DOHH2 (cell line): Measurements from ENCODE around the gene GRK1.

Experiments
- H3F3A ChIP-seq: fragments of 200-600 bp; sonication (generic), shearing (Covaris generic); 2 replicates; pipeline ENCODE4 v1.6.0; 2016; ENCODE audit warnings: antibody characterized with exemption, mild to moderate bottlenecking; ENCODE audit not compliant: control insufficient read depth, insufficient read depth
- H3K27ac ChIP-seq: fragments of 200-600 bp; sonication (generic); 2 replicates; pipeline ENCODE4 v1.5.1; 2014; ENCODE audit warnings: low read depth, mild to moderate bottlenecking, low read length, moderate library complexity
- H3K27me3 ChIP-seq: fragments of 200-600 bp; sonication (generic); 2 replicates; pipeline ENCODE4 v1.6.1; 2014; ENCODE audit warnings: mild to moderate bottlenecking, low read length, mixed read lengths; ENCODE audit not compliant: control insufficient read depth
- H3K36me3 ChIP-seq: fragments of 200-600 bp; sonication (generic); 2 replicates; pipeline ENCODE4 v1.6.1; 2014; ENCODE audit warnings: mild to moderate bottlenecking, low read length, moderate library complexity, mixed read lengths; ENCODE audit not compliant: control insufficient read depth
- H3K4me1 ChIP-seq: fragments of 200-600 bp; sonication (generic); 2 replicates; pipeline ENCODE4 v1.6.1; 2014; ENCODE audit warnings: mild to moderate bottlenecking, low read length, mixed read lengths; ENCODE audit not compliant: control insufficient read depth
- H3K4me2 ChIP-seq: fragments of 200-600 bp; sonication (generic); 2 replicates; pipeline ENCODE4 v1.6.0; 2014; ENCODE audit warnings: mild to moderate bottlenecking, low read length, moderate library complexity
- H3K4me3 ChIP-seq: fragments of 200-600 bp; sonication (generic); 2 replicates; pipeline ENCODE4 v1.5.1; 2014; ENCODE audit warnings: mild to moderate bottlenecking, low read length, mixed read lengths
- H3K79me2 ChIP-seq: fragments of 200-600 bp; sonication (generic); 2 replicates; pipeline ENCODE4 v1.6.1; 2014; ENCODE audit warnings: mild to moderate bottlenecking, low read length, mixed read lengths; ENCODE audit not compliant: control insufficient read depth
- H3K9me2 ChIP-seq: fragments of 200-600 bp; sonication (generic); replicated peaks from 2 replicates; pipeline ENCODE4 v1.6.1; 2014; ENCODE audit warnings: mild to moderate bottlenecking, low read length, mixed read lengths; ENCODE audit not compliant: control insufficient read depth
- H3K9me3 ChIP-seq: fragments of 200-600 bp; sonication (generic); 2 replicates; pipeline ENCODE4 v1.6.1; 2014; ENCODE audit warnings: antibody characterized with exemption, low read length, mixed read lengths; ENCODE audit not compliant: control insufficient read depth, insufficient read depth
- H4K20me1 ChIP-seq: fragments of 200-600 bp; sonication (generic); 2 replicates; pipeline ENCODE4 v1.6.0; 2014; ENCODE audit warnings: low read depth, mild to moderate bottlenecking, antibody characterized with exemption, low read length, moderate library complexity; ENCODE audit not compliant: control insufficient read depth, insufficient read depth
- EZH2phosphoT487 ChIP-seq: fragments of 200-600 bp; sonication (generic); IDR thresholded peaks from 2 replicates; pipeline ENCODE4 v1.6.1; 2017; ENCODE audit warnings: borderline replicate concordance, mild to moderate bottlenecking, antibody characterized with exemption, low read length, moderate library complexity, mixed read lengths
- TF ChIP-seq, protein P1 (sequence below): fragments of 200-600 bp; sonication (generic); IDR thresholded peaks from one replicate; pipeline ENCODE4 v1.5.1; 2014; ENCODE audit warnings: antibody characterized with exemption, mild to moderate bottlenecking, low read depth, low read length; ENCODE audit not compliant: poor library complexity, severe bottlenecking

Gene GRK1

DNA sequence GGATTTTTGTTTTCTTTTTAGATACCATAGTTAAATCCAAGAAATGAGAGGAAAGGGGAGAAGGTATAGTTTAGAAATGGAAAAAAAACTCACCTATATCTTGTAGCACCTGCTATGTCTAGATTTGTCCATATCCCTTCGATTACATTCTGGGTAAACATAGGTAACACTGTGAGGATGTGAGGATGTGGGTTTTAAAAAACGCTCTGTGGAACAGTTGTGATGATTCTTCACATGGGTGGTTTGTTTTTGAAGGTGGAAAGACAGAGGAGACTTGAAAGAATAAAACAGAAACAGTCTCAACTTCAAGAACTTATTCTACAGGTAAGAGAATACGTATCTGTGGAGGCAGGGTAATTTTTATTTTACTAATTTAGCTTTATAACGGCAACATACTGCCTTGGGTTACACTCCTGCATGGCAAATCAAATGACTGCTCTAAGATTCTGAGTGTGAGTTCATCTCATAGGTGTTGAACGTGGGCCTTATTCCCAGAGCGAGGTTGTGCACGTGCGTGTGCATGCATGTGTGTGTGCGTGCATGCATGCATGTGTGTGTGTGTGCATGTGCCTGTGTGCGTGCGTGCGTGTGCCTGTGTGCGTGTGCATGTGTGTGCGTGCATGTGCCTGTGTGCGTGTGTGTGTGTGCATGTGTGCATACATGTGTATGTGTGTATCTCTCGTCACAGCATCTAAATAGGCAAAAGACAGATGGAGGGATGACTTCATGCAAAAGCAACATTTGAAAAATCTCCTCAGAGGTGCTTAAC is 32.6 kb upstream of the GRK1 start:
- Histone ChIP-seq H3K4me2 (no peak overlapping the region), H3K79me2 (peaks cover 19% of the 10 kb centered on the region), H3F3A (no peaks in the 10 kb centered on the region), H3K9me3 (no peaks in the 10 kb centered on the region), H3K9me2 (no peaks in the 10 kb centered on the region), H3K4me3 (no peak overlapping the region), H3K27me3 (no peaks in the 10 kb centered on the region), H4K20me1 (0 out of 2 replicates have a peak, but pooled peaks cover 4% of the 10 kb centered on the region), H3K4me1 (no peaks in the 10 kb centered on the region), H3K36me3 (peaks cover 96% of the 10 kb centered on the region), H3K27ac (no peak overlapping the region)
- TF ChIP-seq EZH2phosphoT487: no peak
- TF ChIP-seq, protein P1, sequence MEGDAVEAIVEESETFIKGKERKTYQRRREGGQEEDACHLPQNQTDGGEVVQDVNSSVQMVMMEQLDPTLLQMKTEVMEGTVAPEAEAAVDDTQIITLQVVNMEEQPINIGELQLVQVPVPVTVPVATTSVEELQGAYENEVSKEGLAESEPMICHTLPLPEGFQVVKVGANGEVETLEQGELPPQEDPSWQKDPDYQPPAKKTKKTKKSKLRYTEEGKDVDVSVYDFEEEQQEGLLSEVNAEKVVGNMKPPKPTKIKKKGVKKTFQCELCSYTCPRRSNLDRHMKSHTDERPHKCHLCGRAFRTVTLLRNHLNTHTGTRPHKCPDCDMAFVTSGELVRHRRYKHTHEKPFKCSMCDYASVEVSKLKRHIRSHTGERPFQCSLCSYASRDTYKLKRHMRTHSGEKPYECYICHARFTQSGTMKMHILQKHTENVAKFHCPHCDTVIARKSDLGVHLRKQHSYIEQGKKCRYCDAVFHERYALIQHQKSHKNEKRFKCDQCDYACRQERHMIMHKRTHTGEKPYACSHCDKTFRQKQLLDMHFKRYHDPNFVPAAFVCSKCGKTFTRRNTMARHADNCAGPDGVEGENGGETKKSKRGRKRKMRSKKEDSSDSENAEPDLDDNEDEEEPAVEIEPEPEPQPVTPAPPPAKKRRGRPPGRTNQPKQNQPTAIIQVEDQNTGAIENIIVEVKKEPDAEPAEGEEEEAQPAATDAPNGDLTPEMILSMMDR: no peak

DNA sequence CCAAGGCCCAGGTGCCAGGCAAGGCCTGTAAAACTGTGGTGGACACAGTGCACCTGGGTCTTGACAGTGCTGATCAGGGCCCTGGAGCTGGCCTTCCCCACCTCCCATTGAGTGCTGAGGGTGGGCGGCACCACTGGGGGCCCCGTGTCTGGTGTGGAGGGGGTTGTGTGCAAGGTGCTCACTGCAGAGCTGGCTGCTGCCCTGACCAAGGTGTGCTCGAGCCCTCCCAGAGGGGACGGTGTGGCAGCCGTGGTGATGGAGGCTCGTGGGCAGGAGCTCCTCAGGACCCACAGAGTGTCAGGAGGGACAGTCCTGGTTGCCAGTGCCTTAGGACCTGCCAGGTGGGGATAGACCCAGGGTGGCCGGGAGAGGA is 32.0 kb upstream of the GRK1 start:
- Histone ChIP-seq H3F3A (no peaks in the 10 kb centered on the region), H4K20me1 (0 out of 2 replicates have a peak, but pooled peaks cover 4% of the 10 kb centered on the region), H3K4me2 (no peak overlapping the region), H3K4me1 (no peaks in the 10 kb centered on the region), H3K9me3 (no peaks in the 10 kb centered on the region), H3K4me3 (no peak overlapping the region), H3K27ac (no peak overlapping the region), H3K27me3 (no peaks in the 10 kb centered on the region), H3K36me3 (peaks cover 96% of the 10 kb centered on the region), H3K9me2 (no peaks in the 10 kb centered on the region), H3K79me2 (peaks cover 13% of the 10 kb centered on the region)
- TF ChIP-seq EZH2phosphoT487: no peak
- TF ChIP-seq, protein P1: no peak

DNA sequence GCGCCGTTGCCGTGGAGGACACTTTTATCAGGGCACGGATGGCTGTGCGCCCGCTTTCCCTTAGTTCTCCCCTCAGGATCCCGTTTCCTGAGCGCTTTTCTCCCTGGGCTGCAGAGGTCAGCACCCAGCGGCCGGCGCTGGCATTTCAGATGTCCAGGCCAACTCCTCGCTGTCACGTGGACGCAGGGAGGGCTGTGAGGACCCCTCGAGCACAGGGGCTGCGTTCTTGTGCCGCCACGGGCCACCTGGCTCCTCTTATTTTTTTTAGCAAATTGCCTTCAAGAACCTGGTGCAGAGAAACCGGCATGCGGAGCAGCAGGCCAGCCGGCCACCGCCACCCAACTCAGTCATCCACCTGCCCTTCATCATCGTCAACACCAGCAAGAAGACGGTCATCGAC is 31.3 kb upstream of the GRK1 start:
- TF ChIP-seq, protein P1: no peak
- no peak for TF ChIP-seq EZH2phosphoT487
- peaks cover 98% of the 10 kb centered on the region for H3K36me3 ChIP-seq
- no peaks in the 10 kb centered on the region for H3K27me3 ChIP-seq
- H3K4me1 ChIP-seq: no peaks in the 10 kb centered on the region
- no peak overlapping the region for H3K27ac ChIP-seq
- peaks cover 7% of the 10 kb centered on the region for H3K79me2 ChIP-seq
- no peaks in the 10 kb centered on the region for H3K9me2 ChIP-seq
- H3K4me3 ChIP-seq: no peak overlapping the region
- H4K20me1 ChIP-seq: 0 out of 2 replicates have a peak, but pooled peaks cover 4% of the 10 kb centered on the region
- H3K9me3 ChIP-seq: no peaks in the 10 kb centered on the region
- H3F3A ChIP-seq: no peaks in the 10 kb centered on the region
- no peak overlapping the region for H3K4me2 ChIP-seq
